GM23338 (cell line): ENCODE measurements around the gene KCTD4.

Experiments
- CTCF ChIP-seq, 2 experiments: fragments of 200-600 bp in 1 of 2; sonication (generic) in 1 of 2; conservative IDR thresholded peaks; 2 replicates each; pipeline versions ENCODE4 v1.5.1 to v1.6.1; 2016 to 2017; ENCODE audit warnings: antibody characterized with exemption in 2 of 2, low read depth in 2 of 2, mild to moderate bottlenecking in 2 of 2, moderate library complexity in 1 of 2
- EZH2 ChIP-seq: fragments of 200-600 bp; sonication (generic); IDR thresholded peaks from one replicate; pipeline ENCODE4 v1.8.0; 2017; ENCODE audit warnings: antibody characterized with exemption, mild to moderate bottlenecking, low read depth; ENCODE audit not compliant: unreplicated experiment
- POLR2AphosphoS5 ChIP-seq: IDR thresholded peaks from 2 replicates; pipeline ENCODE4 v1.6.1; 2016; ENCODE audit warnings: antibody characterized with exemption, low read depth
- ZNF331 ChIP-seq: fragments of 250-450 bp; sonication (Bioruptor Pico); IDR thresholded peaks from 2 replicates; pipeline ENCODE4 v1.5.0; 2020; ENCODE audit warnings: low read depth, mild to moderate bottlenecking, moderate library complexity

- TF ChIP-seq POLR2AphosphoS5 (no peak), CTCF (conservative IDR thresholded peaks at IDR 0.05; ENCODE audit: low read depth in 2 of 2) (no peak), ZNF331 (CRISPR knock-in tag) (no peak), EZH2 (no peak)
Observed at GRCh38 chr13:45226024-45226423, 25.2 kb upstream of the KCTD4 start.
